GM23338 (cell line): ENCODE measurements around the gene PTPRR. TPM values are rescaled to one million over a fixed set of nuclear protein-coding genes. Genes with fewer than 3 reads are reported as not detected.

Experiments
- ATAC-seq: fragments of 200-7000 bp; cut with Tn5 transposase; 3 replicates; pipeline ENCODE4 v1.9.1; 2020
- DNase-seq: peaks from one replicate; pipeline ENCODE4 v3.0.0-alpha.2; 2015; ENCODE audit warnings: low spot score
- H2AFZ ChIP-seq: fragments of 200-600 bp; sonication (generic); 2 replicates; pipeline ENCODE4 v1.8.0; 2016; ENCODE audit warnings: antibody characterized with exemption, mild to moderate bottlenecking, moderate library complexity
- H3F3A ChIP-seq: fragments of 200-600 bp; sonication (generic); replicated peaks from 2 replicates; pipeline ENCODE4 v1.8.0; 2017; ENCODE audit warnings: antibody characterized with exemption, mixed run types, low read depth
- H3K27ac ChIP-seq: fragments of 200-600 bp; sonication (generic); 2 replicates; pipeline ENCODE4 v1.6.1; 2016; ENCODE audit warnings: low read depth
- H3K27me3 ChIP-seq: fragments of 200-600 bp; sonication (generic); 2 replicates; pipeline ENCODE4 v1.8.0; 2016; ENCODE audit warnings: mild to moderate bottlenecking, mixed run types, moderate library complexity; ENCODE audit not compliant: insufficient read depth
- H3K36me3 ChIP-seq: fragments of 200-600 bp; sonication (generic); 2 replicates; pipeline ENCODE4 v1.8.0; 2016; ENCODE audit warnings: mild to moderate bottlenecking; ENCODE audit not compliant: insufficient read depth
- H3K4me1 ChIP-seq: fragments of 200-600 bp; sonication (generic); 2 replicates; pipeline ENCODE4 v1.8.0; 2016; ENCODE audit warnings: mild to moderate bottlenecking, moderate library complexity; ENCODE audit not compliant: insufficient read depth
- H3K4me2 ChIP-seq: fragments of 200-600 bp; sonication (generic); 2 replicates; pipeline ENCODE4 v1.7.1; 2017; ENCODE audit warnings: mixed run types
- H3K4me3 ChIP-seq: fragments of 200-600 bp; sonication (generic); 2 replicates; pipeline ENCODE4 v1.6.1; 2016; ENCODE audit warnings: mixed run types
- H3K79me2 ChIP-seq: fragments of 200-600 bp; sonication (generic); replicated peaks from 2 replicates; pipeline ENCODE4 v1.8.0; 2017; ENCODE audit warnings: mild to moderate bottlenecking; ENCODE audit not compliant: insufficient read depth
- H3K9me2 ChIP-seq: fragments of 200-600 bp; sonication (generic); 2 replicates; pipeline ENCODE4 v1.8.0; 2017; ENCODE audit not compliant: insufficient read depth
- H4K20me1 ChIP-seq: fragments of 200-600 bp; sonication (generic); replicated peaks from 2 replicates; pipeline ENCODE4 v1.8.0; 2017; ENCODE audit warnings: mild to moderate bottlenecking; ENCODE audit not compliant: insufficient read depth
- H3K27ac Mint-ChIP-seq: 2 replicates; pipeline ENCODE4 v1.8.0; 2020; ENCODE audit warnings: inconsistent platforms, mild to moderate bottlenecking, moderate library complexity, mixed read lengths
- H3K27me3 Mint-ChIP-seq: 3 replicates; pipeline ENCODE4 v1.8.0; 2022; ENCODE audit warnings: low read depth, mild to moderate bottlenecking, moderate library complexity, mixed read lengths, inconsistent platforms; ENCODE audit not compliant: insufficient read depth, poor library complexity
- H3K36me3 Mint-ChIP-seq: 3 replicates; pipeline ENCODE4 v1.8.0; 2021; ENCODE audit warnings: low read depth, mild to moderate bottlenecking, inconsistent platforms, moderate library complexity, mixed read lengths
- H3K4me1 Mint-ChIP-seq: 3 replicates; pipeline ENCODE4 v1.8.0; 2020; ENCODE audit warnings: mild to moderate bottlenecking, inconsistent platforms, mixed read lengths
- H3K4me3 Mint-ChIP-seq: 3 replicates; pipeline ENCODE4 v1.8.0; 2021; ENCODE audit warnings: moderate library complexity, mild to moderate bottlenecking, inconsistent platforms, mixed read lengths
- H3K9me3 Mint-ChIP-seq: 3 replicates; pipeline ENCODE4 v1.8.0; 2020; ENCODE audit warnings: moderate library complexity, mild to moderate bottlenecking, inconsistent platforms, mixed read lengths
- CTCF ChIP-seq, 2 experiments: fragments of 200-600 bp in 1 of 2; sonication (generic) in 1 of 2; conservative IDR thresholded peaks; 2 replicates each; pipeline versions ENCODE4 v1.5.1 to v1.6.1; 2016 to 2017; ENCODE audit warnings: antibody characterized with exemption in 2 of 2, low read depth in 2 of 2, mild to moderate bottlenecking in 2 of 2, moderate library complexity in 1 of 2
- JUNB ChIP-seq: IDR thresholded peaks from one replicate; pipeline ENCODE4 v1.6.1; 2016; ENCODE audit warnings: antibody characterized with exemption; ENCODE audit not compliant: unreplicated experiment
- NANOG ChIP-seq: IDR thresholded peaks from 2 replicates; pipeline ENCODE4 v1.6.1; 2016; ENCODE audit warnings: antibody characterized with exemption, borderline replicate concordance
- REST ChIP-seq: IDR thresholded peaks from one replicate; pipeline ENCODE4 v1.6.1; 2018; ENCODE audit warnings: antibody characterized with exemption; ENCODE audit not compliant: unreplicated experiment
- STAT1 ChIP-seq: IDR thresholded peaks from one replicate; pipeline ENCODE4 v1.6.1; 2016; ENCODE audit warnings: antibody characterized with exemption; ENCODE audit not compliant: unreplicated experiment
- ZNF331 ChIP-seq: fragments of 250-450 bp; sonication (Bioruptor Pico); IDR thresholded peaks from 2 replicates; pipeline ENCODE4 v1.5.0; 2020; ENCODE audit warnings: low read depth, mild to moderate bottlenecking, moderate library complexity
- polyA plus RNA-seq: library from polyadenylated mRNA; unstranded; fragments of >200 nt; fragmentation: Nextera tagmentation; extraction: Ambion mirVana; gene quantifications from 2 replicates; pipeline ENCODE4 v1.2.1, GENCODE V29; 2016
- total RNA-seq: library from RNA; depleted of rRNA; stranded (reverse); fragments of >200 nt; shearing (Covaris generic); gene quantifications from 2 replicates; pipeline ENCODE4 v1.2.3, GENCODE V29; 2014

Gene PTPRR
- total and polyA plus RNA-seq, 2 experiments from 2014 or later, result 0.26 to 0.76 TPM

- H3K9me3 Mint-ChIP-seq, result peaks cover 2% of the 10 kb centered on the region; the same call in 2 of the 3 replicates
- H3K4me3 Mint-ChIP-seq, result no peak overlapping the region
- peaks cover 35% of the 10 kb centered on the region for H3K4me1 Mint-ChIP-seq
- H3K36me3 Mint-ChIP-seq, result peaks cover 3% of the 10 kb centered on the region; the same call in 1 of the 3 replicates
- Histone ChIP-seq H3F3A (no peaks in the 10 kb centered on the region), H4K20me1 (no peaks in the 10 kb centered on the region), H3K79me2 (no peaks in the 10 kb centered on the region), H3K27ac (no peak overlapping the region), H3K27me3 (no peaks in the 10 kb centered on the region), H3K4me3 (peak overlapping the region; percentile 29; the same call in 1 of the 2 replicates), H2AFZ (peak overlapping the region; percentile 33), H3K4me1 (peaks cover 29% of the 10 kb centered on the region), H3K36me3 (no peaks in the 10 kb centered on the region), H3K4me2 (peak overlapping the region; percentile 49; the same call in 1 of the 2 replicates), H3K9me2 (no peaks in the 10 kb centered on the region)
- ATAC-seq (peak; percentile 89), DNase-seq (peak; percentile 75)
- peaks cover 2% of the 10 kb centered on the region for H3K27me3 Mint-ChIP-seq
- TF ChIP-seq JUNB, result no peak
- TF ChIP-seq CTCF (conservative IDR thresholded peaks at IDR 0.05; ENCODE audit: low read depth in 2 of 2), result peak; percentile 92 to 100
- H3K27ac Mint-ChIP-seq, result no peak overlapping the region
Measured at GRCh38 chr12:70719672-70720420, 200.7 kb downstream of the PTPRR start.

- no peak overlapping the region for H3K27ac ChIP-seq
- H3K4me1 ChIP-seq, result peaks cover 29% of the 10 kb centered on the region
- 0 out of 2 replicates have a peak overlapping the region, but pooled peaks have one; percentile 49 for H3K4me2 ChIP-seq
- no peaks in the 10 kb centered on the region for H4K20me1 ChIP-seq
- no peak for TF ChIP-seq NANOG
- TF ChIP-seq CTCF (conservative IDR thresholded peaks at IDR 0.05; ENCODE audit: low read depth in 2 of 2), result no peak
- no peak for TF ChIP-seq REST
- TF ChIP-seq ZNF331, result no peak
- TF ChIP-seq STAT1, result no peak
- peaks cover 4% of the 10 kb centered on the region for H3K27me3 Mint-ChIP-seq
- DNase-seq (peak; percentile 13), ATAC-seq (no peak)
- no peaks in the 10 kb centered on the region for H3K27me3 ChIP-seq
- no peak overlapping the region for H3K27ac Mint-ChIP-seq
- H3K79me2 ChIP-seq, result no peaks in the 10 kb centered on the region
- H3K9me2 ChIP-seq, result no peaks in the 10 kb centered on the region
- H3K4me3 ChIP-seq, result no peak overlapping the region
- peaks cover 36% of the 10 kb centered on the region for H3K4me1 Mint-ChIP-seq
- H3K9me3 Mint-ChIP-seq, result peaks cover 2% of the 10 kb centered on the region; the same call in 2 of the 3 replicates
- H3K4me3 Mint-ChIP-seq, result no peak overlapping the region
- no peaks in the 10 kb centered on the region for H3K36me3 ChIP-seq
- H2AFZ ChIP-seq, result peak overlapping the region; percentile 20
- H3K36me3 Mint-ChIP-seq, result peaks cover 4% of the 10 kb centered on the region; the same call in 1 of the 3 replicates
- H3F3A ChIP-seq, result no peaks in the 10 kb centered on the region
Measured at GRCh38 chr12:70719071-70719470, 201.5 kb downstream of the PTPRR start.
